Measurements from ENCODE around the gene TMEM214.

DNA sequence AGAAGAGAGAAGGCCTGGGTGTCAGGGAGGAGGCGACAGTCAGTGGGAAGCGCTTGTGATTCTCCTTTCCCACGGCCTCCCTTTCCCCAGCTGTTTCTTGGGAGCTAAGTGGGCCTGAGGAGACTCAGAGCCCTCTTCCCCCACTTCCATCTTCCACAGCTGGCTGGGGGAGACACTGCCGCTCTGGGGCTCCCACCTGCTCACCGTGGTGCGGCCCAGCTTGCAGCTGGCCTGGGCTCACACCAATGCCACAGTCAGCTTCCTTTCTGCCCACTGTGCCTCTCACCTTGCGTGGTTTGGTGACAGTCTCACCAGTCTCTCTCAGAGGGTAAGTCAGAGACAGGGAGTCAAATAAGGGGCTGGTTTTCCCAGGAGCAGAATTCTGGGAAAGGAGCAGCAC, 7.1 kb downstream of the TMEM214 start:
- TF ChIP-seq, protein P1, sequence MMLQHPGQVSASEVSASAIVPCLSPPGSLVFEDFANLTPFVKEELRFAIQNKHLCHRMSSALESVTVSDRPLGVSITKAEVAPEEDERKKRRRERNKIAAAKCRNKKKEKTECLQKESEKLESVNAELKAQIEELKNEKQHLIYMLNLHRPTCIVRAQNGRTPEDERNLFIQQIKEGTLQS (IDR thresholded peaks at IDR 0.05; ENCODE audit: insufficient read depth, low read depth, low read length) = no peak
- TF ChIP-seq, protein P2, sequence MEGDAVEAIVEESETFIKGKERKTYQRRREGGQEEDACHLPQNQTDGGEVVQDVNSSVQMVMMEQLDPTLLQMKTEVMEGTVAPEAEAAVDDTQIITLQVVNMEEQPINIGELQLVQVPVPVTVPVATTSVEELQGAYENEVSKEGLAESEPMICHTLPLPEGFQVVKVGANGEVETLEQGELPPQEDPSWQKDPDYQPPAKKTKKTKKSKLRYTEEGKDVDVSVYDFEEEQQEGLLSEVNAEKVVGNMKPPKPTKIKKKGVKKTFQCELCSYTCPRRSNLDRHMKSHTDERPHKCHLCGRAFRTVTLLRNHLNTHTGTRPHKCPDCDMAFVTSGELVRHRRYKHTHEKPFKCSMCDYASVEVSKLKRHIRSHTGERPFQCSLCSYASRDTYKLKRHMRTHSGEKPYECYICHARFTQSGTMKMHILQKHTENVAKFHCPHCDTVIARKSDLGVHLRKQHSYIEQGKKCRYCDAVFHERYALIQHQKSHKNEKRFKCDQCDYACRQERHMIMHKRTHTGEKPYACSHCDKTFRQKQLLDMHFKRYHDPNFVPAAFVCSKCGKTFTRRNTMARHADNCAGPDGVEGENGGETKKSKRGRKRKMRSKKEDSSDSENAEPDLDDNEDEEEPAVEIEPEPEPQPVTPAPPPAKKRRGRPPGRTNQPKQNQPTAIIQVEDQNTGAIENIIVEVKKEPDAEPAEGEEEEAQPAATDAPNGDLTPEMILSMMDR (IDR thresholded peaks at IDR 0.05; ENCODE audit: control extremely low read depth in 1 of 3, insufficient read depth in 1 of 3, low read depth in 1 of 3, low read length in 3 of 3) = no peak
- no peak for TF ChIP-seq ZNF274 (IDR thresholded peaks at IDR 0.05; ENCODE audit: borderline replicate concordance, extremely low read depth, low read length)
- no peak for TF ChIP-seq SAP30 (IDR thresholded peaks at IDR 0.05; ENCODE audit: insufficient read depth, insufficient replicate concordance, low read length)
- TF ChIP-seq TAF1 (IDR thresholded peaks at IDR 0.05; ENCODE audit: low read depth, low read length) = no peak
- no peak for TF ChIP-seq RNF2 (IDR thresholded peaks at IDR 0.05; ENCODE audit: borderline replicate concordance, low read depth, low read length, missing control alignments, poor library complexity, severe bottlenecking)
- TF ChIP-seq HDAC6 (IDR thresholded peaks at IDR 0.05; ENCODE audit: low read depth, low read length) = no peak
- TF ChIP-seq EZH2 (IDR thresholded peaks at IDR 0.05; ENCODE audit: low read depth, low read length, severe bottlenecking) = no peak
- TF ChIP-seq, protein P3, sequence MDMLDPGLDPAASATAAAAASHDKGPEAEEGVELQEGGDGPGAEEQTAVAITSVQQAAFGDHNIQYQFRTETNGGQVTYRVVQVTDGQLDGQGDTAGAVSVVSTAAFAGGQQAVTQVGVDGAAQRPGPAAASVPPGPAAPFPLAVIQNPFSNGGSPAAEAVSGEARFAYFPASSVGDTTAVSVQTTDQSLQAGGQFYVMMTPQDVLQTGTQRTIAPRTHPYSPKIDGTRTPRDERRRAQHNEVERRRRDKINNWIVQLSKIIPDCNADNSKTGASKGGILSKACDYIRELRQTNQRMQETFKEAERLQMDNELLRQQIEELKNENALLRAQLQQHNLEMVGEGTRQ (IDR thresholded peaks at IDR 0.05; ENCODE audit: low read length) = no peak

Data from H1 (cell line).